Mesenchymal stem cell (in vitro differentiated cells and primary cell): Measurements from ENCODE around the gene VPS33B.

Experiments used
- DNase-seq: peaks from one replicate; pipeline ENCODE4 v3.0.0-alpha.2; 2013
- H2AFZ ChIP-seq: one replicate; pipeline ENCODE4 v1.6.1; 2013; ENCODE audit warnings: low read depth, mild to moderate bottlenecking, control low read depth, inconsistent platforms, low read length, moderate library complexity
- H2AK5ac ChIP-seq: 2 replicates; pipeline ENCODE4 v1.6.1; 2013; ENCODE audit warnings: low read length, moderate library complexity, mild to moderate bottlenecking, inconsistent platforms; ENCODE audit not compliant: severe bottlenecking
- H2BK120ac ChIP-seq: one replicate; pipeline ENCODE4 v1.6.1; 2013; ENCODE audit warnings: low read depth, mild to moderate bottlenecking, inconsistent platforms, low read length, moderate library complexity
- H2BK12ac ChIP-seq, 2 experiments: one replicate each; pipeline ENCODE4 v1.6.1; 2013; ENCODE audit warnings: inconsistent platforms in 2 of 2, low read length in 2 of 2, mild to moderate bottlenecking in 2 of 2, moderate library complexity in 2 of 2, control low read depth in 1 of 2
- H2BK15ac ChIP-seq: one replicate; pipeline ENCODE4 v1.6.1; 2013; ENCODE audit warnings: mild to moderate bottlenecking, low read depth, inconsistent platforms; ENCODE audit not compliant: poor library complexity, severe bottlenecking
- H2BK5ac ChIP-seq: 2 replicates; pipeline ENCODE4 v1.6.1; 2013; ENCODE audit warnings: low read depth, mild to moderate bottlenecking, low read length, control low read depth, inconsistent platforms; ENCODE audit not compliant: poor library complexity, severe bottlenecking
- H3K14ac ChIP-seq, 2 experiments: one replicate each; pipeline ENCODE4 v1.6.1; 2013; ENCODE audit warnings: inconsistent platforms in 2 of 2, low read length in 2 of 2, control low read depth in 1 of 2, mild to moderate bottlenecking in 1 of 2, moderate library complexity in 1 of 2
- H3K18ac ChIP-seq, 2 experiments: one replicate each; pipeline ENCODE4 v1.6.1; 2013; ENCODE audit warnings: inconsistent platforms in 2 of 2, low read length in 2 of 2, control low read depth in 1 of 2, low read depth in 1 of 2, mild to moderate bottlenecking in 1 of 2
- H3K23ac ChIP-seq, 2 experiments: one replicate each; pipeline ENCODE4 v1.6.1; 2013; ENCODE audit warnings: inconsistent platforms in 2 of 2, low read length in 2 of 2, mild to moderate bottlenecking in 2 of 2, moderate library complexity in 2 of 2, control low read depth in 1 of 2
- H3K27ac ChIP-seq: 2 replicates; pipeline ENCODE4 v1.5.1; 2013; ENCODE audit warnings: mild to moderate bottlenecking, moderate library complexity, low read length, control low read depth, inconsistent platforms; ENCODE audit not compliant: poor library complexity, severe bottlenecking
- H3K27me3 ChIP-seq, 2 experiments: 2 replicates each; pipeline versions ENCODE4 v1.6.1 to v1.7.0; 2013; ENCODE audit warnings: low read length in 2 of 2, mild to moderate bottlenecking in 2 of 2, moderate library complexity in 2 of 2, control low read depth in 1 of 2, inconsistent platforms in 1 of 2; ENCODE audit not compliant: control insufficient read depth in 1 of 2, insufficient read depth in 1 of 2
- H3K36me3 ChIP-seq, 2 experiments: 2 replicates each; pipeline versions ENCODE4 v1.6.1 to v1.7.0; 2013; ENCODE audit warnings: low read length in 2 of 2, control low read depth in 1 of 2, inconsistent platforms in 1 of 2, low read depth in 1 of 2, mild to moderate bottlenecking in 1 of 2; ENCODE audit not compliant: insufficient read depth in 2 of 2, control insufficient read depth in 1 of 2
- H3K4ac ChIP-seq, 2 experiments: one replicate each; pipeline ENCODE4 v1.6.1; 2013; ENCODE audit warnings: inconsistent platforms in 2 of 2, low read length in 2 of 2, mild to moderate bottlenecking in 2 of 2, moderate library complexity in 2 of 2, control low read depth in 1 of 2, low read depth in 1 of 2
- H3K4me1 ChIP-seq: 2 replicates; pipeline ENCODE4 v1.6.1; 2013; ENCODE audit warnings: low read depth, low read length, control low read depth; ENCODE audit not compliant: control insufficient read depth, insufficient read depth
- H3K4me2 ChIP-seq: 2 replicates; pipeline ENCODE4 v1.6.1; 2013; ENCODE audit warnings: low read length, mild to moderate bottlenecking, inconsistent platforms; ENCODE audit not compliant: poor library complexity, severe bottlenecking
- H3K4me3 ChIP-seq, 2 experiments: 2 replicates each; pipeline versions ENCODE4 v1.5.1 to v1.7.0; 2013; ENCODE audit warnings: low read length in 2 of 2, mild to moderate bottlenecking in 2 of 2, control low read depth in 1 of 2, low read depth in 1 of 2; ENCODE audit not compliant: insufficient read depth in 1 of 2
- H3K79me1 ChIP-seq: replicated peaks from 2 replicates; pipeline ENCODE4 v1.6.1; 2013; ENCODE audit warnings: mild to moderate bottlenecking, control low read depth, low read length, inconsistent platforms; ENCODE audit not compliant: poor library complexity, severe bottlenecking
- H3K9ac ChIP-seq: 2 replicates; pipeline ENCODE4 v1.7.0; 2013; ENCODE audit warnings: mild to moderate bottlenecking, low read length, moderate library complexity
- H3K9me3 ChIP-seq: 2 replicates; pipeline ENCODE4 v1.7.0; 2013; ENCODE audit warnings: mild to moderate bottlenecking, low read length; ENCODE audit not compliant: control insufficient read depth
- H4K8ac ChIP-seq: one replicate; pipeline ENCODE4 v1.6.1; 2013; ENCODE audit warnings: inconsistent platforms, mild to moderate bottlenecking, low read length, moderate library complexity
- H4K91ac ChIP-seq: one replicate; pipeline ENCODE4 v1.6.1; 2013; ENCODE audit warnings: mild to moderate bottlenecking, low read length, inconsistent platforms
- WGBS: methylation state at CpG from one replicate; pipeline ENCODE4 v1.1.7; 2013; ENCODE audit warnings: mixed read lengths; 5-methylcytosine and 5-hydroxymethylcytosine counted together

Gene VPS33B

GRCh38 chr15:91068436-91068835 lies 46.0 kb upstream of the VPS33B start:
- DNase-seq = no peak
- no peak overlapping the region for H3K4me2 ChIP-seq
- H3K14ac ChIP-seq = no peak overlapping the region
- 90% methylated on average over 1 of the region's 2 CpGs for WGBS
- peaks cover 3% of the 10 kb centered on the region for H3K9me3 ChIP-seq
- peaks cover 0 to 20% of the 10 kb centered on the region in 2 experiments for H3K27me3 ChIP-seq
- no peak overlapping the region for H3K4me3 ChIP-seq
- no peak overlapping the region for H2AFZ ChIP-seq
- no peak overlapping the region for H4K91ac ChIP-seq
- no peaks in the 10 kb centered on the region for H3K79me1 ChIP-seq
- H4K8ac ChIP-seq = no peak overlapping the region
- H2BK15ac ChIP-seq = no peak overlapping the region
- no peak overlapping the region for H2BK5ac ChIP-seq
- no peak overlapping the region for H2AK5ac ChIP-seq
- H2BK12ac ChIP-seq = no peak overlapping the region
- H3K27ac ChIP-seq = no peak overlapping the region
- no peak overlapping the region for H2BK120ac ChIP-seq
- no peaks in the 10 kb centered on the region for H3K36me3 ChIP-seq
- no peak overlapping the region for H3K9ac ChIP-seq
- no peak overlapping the region for H3K23ac ChIP-seq
- H3K4ac ChIP-seq = no peak overlapping the region
- H3K4me1 ChIP-seq = no peaks in the 10 kb centered on the region
- no peak overlapping the region for H3K18ac ChIP-seq

GRCh38 chr15:91067036-91067435 lies 44.6 kb upstream of the VPS33B start:
- H3K36me3 ChIP-seq = no peaks in the 10 kb centered on the region
- WGBS = 80% methylated on average over 2 of the region's 2 CpGs
- no peaks in the 10 kb centered on the region for H3K4me1 ChIP-seq
- H3K4me2 ChIP-seq = no peak overlapping the region
- no peak overlapping the region for H3K4me3 ChIP-seq
- no peak overlapping the region for H2BK12ac ChIP-seq
- H3K4ac ChIP-seq = no peak overlapping the region
- H3K79me1 ChIP-seq = no peaks in the 10 kb centered on the region
- peaks cover 0 to 20% of the 10 kb centered on the region in 2 experiments for H3K27me3 ChIP-seq
- peaks cover 3% of the 10 kb centered on the region for H3K9me3 ChIP-seq
- DNase-seq = no peak
- H4K91ac ChIP-seq = no peak overlapping the region
- H3K9ac ChIP-seq = no peak overlapping the region
- H3K23ac ChIP-seq = no peak overlapping the region
- no peak overlapping the region for H3K27ac ChIP-seq
- no peak overlapping the region for H2BK5ac ChIP-seq
- no peak overlapping the region for H4K8ac ChIP-seq
- H3K18ac ChIP-seq = no peak overlapping the region
- no peak overlapping the region for H3K14ac ChIP-seq
- H2BK15ac ChIP-seq = no peak overlapping the region
- H2AK5ac ChIP-seq = no peak overlapping the region
- no peak overlapping the region for H2BK120ac ChIP-seq
- H2AFZ ChIP-seq = no peak overlapping the region

- H2BK120ac ChIP-seq = no peak overlapping the region
- H3K4ac ChIP-seq = no peak overlapping the region
- H3K4me3 ChIP-seq = no peak overlapping the region
- 88% methylated on average over 1 of the region's 2 CpGs for WGBS
- peaks cover 3% of the 10 kb centered on the region for H3K9me3 ChIP-seq
- no peak overlapping the region for H2BK12ac ChIP-seq
- no peaks in the 10 kb centered on the region for H3K4me1 ChIP-seq
- H3K18ac ChIP-seq = no peak overlapping the region
- no peak overlapping the region for H3K27ac ChIP-seq
- no peaks in the 10 kb centered on the region for H3K36me3 ChIP-seq
- H2AK5ac ChIP-seq = no peak overlapping the region
- no peak overlapping the region for H2AFZ ChIP-seq
- no peak overlapping the region for H3K23ac ChIP-seq
- DNase-seq = no peak
- H3K9ac ChIP-seq = no peak overlapping the region
- no peak overlapping the region for H3K14ac ChIP-seq
- no peak overlapping the region for H3K4me2 ChIP-seq
- no peak overlapping the region for H4K8ac ChIP-seq
- H3K27me3 ChIP-seq = peaks cover 0 to 14% of the 10 kb centered on the region in 2 experiments
- no peak overlapping the region for H2BK15ac ChIP-seq
- no peaks in the 10 kb centered on the region for H3K79me1 ChIP-seq
- H4K91ac ChIP-seq = no peak overlapping the region
- H2BK5ac ChIP-seq = no peak overlapping the region
These were observed 43.1 kb upstream of the VPS33B start for GRCh38 chr15:91065505-91065904.

GRCh38 chr15:91061997-91062396 lies 39.6 kb upstream of the VPS33B start:
- no peak for DNase-seq
- no peak overlapping the region for H2AK5ac ChIP-seq
- no peak overlapping the region for H2BK12ac ChIP-seq
- no peak overlapping the region for H3K18ac ChIP-seq
- no peak overlapping the region for H3K9ac ChIP-seq
- H2BK5ac ChIP-seq = no peak overlapping the region
- 78% methylated on average over 5 of the region's 5 CpGs for WGBS
- no peaks in the 10 kb centered on the region for H3K79me1 ChIP-seq
- H2AFZ ChIP-seq = no peak overlapping the region
- H3K23ac ChIP-seq = no peak overlapping the region
- no peak overlapping the region for H3K4me2 ChIP-seq
- H2BK15ac ChIP-seq = no peak overlapping the region
- no peak overlapping the region for H3K27ac ChIP-seq
- no peaks in the 10 kb centered on the region for H3K4me1 ChIP-seq
- no peak overlapping the region for H2BK120ac ChIP-seq
- H3K9me3 ChIP-seq = peaks cover 3% of the 10 kb centered on the region
- H4K91ac ChIP-seq = no peak overlapping the region
- peaks cover 11 to 36% of the 10 kb centered on the region in 2 experiments for H3K27me3 ChIP-seq
- no peaks in the 10 kb centered on the region for H3K36me3 ChIP-seq
- H3K14ac ChIP-seq = no peak overlapping the region
- H3K4ac ChIP-seq = no peak overlapping the region
- H4K8ac ChIP-seq = no peak overlapping the region
- H3K4me3 ChIP-seq = no peak overlapping the region
